Muscle layer of duodenum (tissue), 2 donors: Measurements from ENCODE around the gene LY6G6C.

ENCODE experiments used
- H3K27ac ChIP-seq: one replicate; pipeline ENCODE4 v1.7.0; 2013; ENCODE audit warnings: mild to moderate bottlenecking, low read length
- H3K27me3 ChIP-seq: one replicate; pipeline ENCODE4 v1.7.0; 2013; ENCODE audit warnings: low read depth, mild to moderate bottlenecking, control low read depth, low read length
- H3K36me3 ChIP-seq, 2 donors: one replicate each; pipeline ENCODE4 v1.7.0; 2013; ENCODE audit warnings: low read length in 2 of 2, control low read depth in 1 of 2, mild to moderate bottlenecking in 1 of 2; ENCODE audit not compliant: insufficient read depth in 2 of 2, control insufficient read depth in 1 of 2
- H3K4me1 ChIP-seq, 2 donors: one replicate each; pipeline ENCODE4 v1.7.0; 2013; ENCODE audit warnings: low read length in 2 of 2, mild to moderate bottlenecking in 2 of 2, control low read depth in 1 of 2, moderate library complexity in 1 of 2; ENCODE audit not compliant: insufficient read depth in 2 of 2, control insufficient read depth in 1 of 2
- H3K4me3 ChIP-seq, 2 donors: one replicate each; pipeline ENCODE4 v1.7.0; 2013; ENCODE audit warnings: low read length in 2 of 2, low read depth in 1 of 2, mild to moderate bottlenecking in 1 of 2
- H3K9me3 ChIP-seq, 2 donors: one replicate each; pipeline ENCODE4 v1.7.0; 2013; ENCODE audit warnings: low read length in 2 of 2, control low read depth in 1 of 2, mild to moderate bottlenecking in 1 of 2; ENCODE audit not compliant: control insufficient read depth in 1 of 2
- donor health status: healthy.

Gene LY6G6C

DNA sequence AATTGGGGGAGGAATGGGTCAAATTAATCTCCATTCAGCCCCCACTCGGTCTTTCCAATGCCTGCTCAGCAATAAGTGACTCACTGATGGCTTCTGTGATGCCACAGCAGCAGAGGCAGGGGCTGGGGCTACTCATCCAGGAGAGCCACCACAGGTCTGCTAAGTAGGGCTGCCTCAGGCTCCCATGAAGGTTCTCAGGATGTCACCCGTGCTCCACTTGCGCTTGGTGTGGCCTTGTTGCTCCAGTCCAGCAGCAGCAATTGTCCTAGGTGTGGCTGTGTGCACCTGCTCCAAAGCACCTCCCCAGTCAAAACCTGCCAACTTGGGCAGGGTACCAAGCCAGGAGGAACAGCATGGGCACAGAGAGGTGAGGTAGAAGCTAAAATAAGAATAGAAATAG lies 627 bp upstream of the LY6G6C start:
- H3K27me3 ChIP-seq = no peaks in the 10 kb centered on the region
- no peaks in the 10 kb centered on the region for H3K9me3 ChIP-seq
- H3K4me1 ChIP-seq = no peaks in the 10 kb centered on the region
- peaks cover 0 to 14% of the 10 kb centered on the region in 2 donors for H3K36me3 ChIP-seq
- H3K27ac ChIP-seq = no peak overlapping the region
- H3K4me3 ChIP-seq = no peak overlapping the region

DNA sequence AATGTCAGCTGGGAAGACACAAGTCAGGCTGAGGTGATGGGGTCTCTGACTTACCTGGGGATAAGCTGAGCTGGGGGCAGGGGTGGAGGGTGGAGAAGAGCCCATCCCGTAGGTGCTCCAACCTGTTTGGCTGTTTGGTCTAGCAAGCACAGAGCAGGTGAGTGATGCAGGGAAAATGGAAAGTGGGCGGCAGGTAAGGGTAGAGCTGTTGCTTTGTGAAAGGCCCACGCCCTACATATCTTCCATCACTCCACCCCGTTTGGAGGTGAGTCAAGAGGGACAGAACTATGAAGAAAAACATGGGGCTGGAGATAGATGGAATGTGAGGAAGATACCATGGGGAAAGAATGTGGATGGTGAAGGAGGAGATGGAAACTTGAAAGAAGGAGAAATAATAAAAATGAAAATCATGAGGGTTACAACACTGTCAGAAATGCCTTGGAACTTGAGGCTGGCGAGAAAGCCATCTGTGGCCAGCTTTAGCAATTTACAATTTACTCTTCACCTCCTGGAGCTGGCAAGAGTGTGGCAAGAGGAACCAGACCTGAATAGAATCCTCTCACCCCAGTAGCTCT lies 1.3 kb downstream of the LY6G6C start:
- no peak overlapping the region for H3K4me3 ChIP-seq
- no peaks in the 10 kb centered on the region for H3K36me3 ChIP-seq
- H3K27ac ChIP-seq = no peak overlapping the region
- no peaks in the 10 kb centered on the region for H3K4me1 ChIP-seq
- no peaks in the 10 kb centered on the region for H3K27me3 ChIP-seq
- no peaks in the 10 kb centered on the region for H3K9me3 ChIP-seq

DNA sequence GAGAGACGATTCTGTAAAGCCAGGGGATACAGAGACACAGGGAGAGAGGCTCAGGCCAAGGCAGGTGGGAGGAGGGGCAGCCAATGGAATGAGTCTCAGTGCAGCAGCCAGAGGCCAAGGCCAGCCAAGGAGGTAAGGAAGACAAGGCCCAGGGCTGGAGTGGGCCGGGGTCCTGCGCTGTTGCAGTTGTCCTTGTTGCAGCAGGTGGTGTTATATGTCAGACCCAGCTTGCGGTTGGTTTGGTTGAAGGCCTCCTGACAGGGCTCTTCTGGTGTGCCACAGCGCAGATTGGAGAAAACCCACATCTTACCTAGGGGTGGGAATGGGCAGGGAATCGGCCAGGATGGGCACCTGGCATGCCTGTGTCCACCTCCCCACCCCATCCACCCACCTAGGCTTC lies 2.5 kb downstream of the LY6G6C start:
- Histone ChIP-seq H3K4me1 (no peaks in the 10 kb centered on the region), H3K36me3 (no peaks in the 10 kb centered on the region), H3K27ac (no peak overlapping the region), H3K27me3 (no peaks in the 10 kb centered on the region), H3K4me3 (no peak overlapping the region), H3K9me3 (no peaks in the 10 kb centered on the region)

DNA sequence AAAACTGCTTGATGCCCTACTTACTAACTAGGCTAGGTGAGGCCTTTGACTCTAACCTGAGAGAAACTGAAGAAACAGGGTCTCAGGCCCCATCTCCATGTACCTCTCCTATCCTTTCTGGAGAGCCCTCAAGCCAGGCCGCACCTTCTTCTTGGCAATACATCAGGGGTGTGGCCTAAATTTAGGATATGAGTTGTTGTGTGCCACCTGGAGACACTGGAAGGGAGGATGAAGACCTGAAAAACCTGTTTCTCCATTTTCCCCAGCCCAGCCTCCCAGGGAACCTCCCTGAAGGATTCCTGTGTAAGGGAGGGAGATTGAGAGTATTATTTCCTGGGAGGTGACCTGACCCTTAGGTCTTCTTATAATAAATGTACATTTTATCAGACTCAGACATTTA lies 3.3 kb downstream of the LY6G6C start:
- Histone ChIP-seq H3K27ac (no peak overlapping the region), H3K9me3 (no peaks in the 10 kb centered on the region), H3K27me3 (no peaks in the 10 kb centered on the region), H3K4me1 (no peaks in the 10 kb centered on the region), H3K36me3 (no peaks in the 10 kb centered on the region), H3K4me3 (no peak overlapping the region)

DNA sequence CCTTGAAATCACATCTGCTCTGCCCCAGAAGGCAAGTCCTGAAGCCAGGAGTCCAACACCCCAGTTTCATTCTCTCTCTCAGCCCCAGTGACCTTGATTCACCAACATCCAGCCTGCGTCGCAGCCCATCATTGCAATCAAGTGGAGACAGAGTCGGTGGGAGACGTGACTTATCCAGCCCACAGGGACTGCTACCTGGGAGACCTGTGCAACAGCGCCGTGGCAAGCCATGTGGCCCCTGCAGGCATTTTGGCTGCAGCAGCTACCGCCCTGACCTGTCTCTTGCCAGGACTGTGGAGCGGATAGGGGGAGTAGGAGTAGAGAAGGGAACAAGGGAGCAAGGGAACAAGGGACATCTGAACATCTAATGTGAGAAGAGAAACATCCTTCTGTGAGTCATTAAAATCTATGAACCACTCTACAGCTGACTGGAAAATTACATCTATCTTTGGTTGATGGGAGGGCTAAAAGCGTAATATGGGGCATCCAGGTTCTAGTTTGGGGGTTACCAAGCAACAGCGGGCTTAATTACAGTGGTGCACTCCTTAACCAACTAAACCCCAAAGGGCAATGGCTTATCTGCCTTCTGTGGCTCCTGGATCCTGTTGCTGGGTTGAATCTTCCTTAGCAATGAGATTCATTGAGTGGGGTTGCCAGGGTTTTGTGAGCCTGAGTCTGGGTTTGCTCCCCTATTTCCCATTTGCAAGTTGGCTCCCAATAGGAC lies 3.9 kb downstream of the LY6G6C start:
- H3K9me3 ChIP-seq = no peaks in the 10 kb centered on the region
- H3K36me3 ChIP-seq = no peaks in the 10 kb centered on the region
- no peaks in the 10 kb centered on the region for H3K27me3 ChIP-seq
- H3K27ac ChIP-seq = no peak overlapping the region
- no peaks in the 10 kb centered on the region for H3K4me1 ChIP-seq
- H3K4me3 ChIP-seq = no peak overlapping the region

DNA sequence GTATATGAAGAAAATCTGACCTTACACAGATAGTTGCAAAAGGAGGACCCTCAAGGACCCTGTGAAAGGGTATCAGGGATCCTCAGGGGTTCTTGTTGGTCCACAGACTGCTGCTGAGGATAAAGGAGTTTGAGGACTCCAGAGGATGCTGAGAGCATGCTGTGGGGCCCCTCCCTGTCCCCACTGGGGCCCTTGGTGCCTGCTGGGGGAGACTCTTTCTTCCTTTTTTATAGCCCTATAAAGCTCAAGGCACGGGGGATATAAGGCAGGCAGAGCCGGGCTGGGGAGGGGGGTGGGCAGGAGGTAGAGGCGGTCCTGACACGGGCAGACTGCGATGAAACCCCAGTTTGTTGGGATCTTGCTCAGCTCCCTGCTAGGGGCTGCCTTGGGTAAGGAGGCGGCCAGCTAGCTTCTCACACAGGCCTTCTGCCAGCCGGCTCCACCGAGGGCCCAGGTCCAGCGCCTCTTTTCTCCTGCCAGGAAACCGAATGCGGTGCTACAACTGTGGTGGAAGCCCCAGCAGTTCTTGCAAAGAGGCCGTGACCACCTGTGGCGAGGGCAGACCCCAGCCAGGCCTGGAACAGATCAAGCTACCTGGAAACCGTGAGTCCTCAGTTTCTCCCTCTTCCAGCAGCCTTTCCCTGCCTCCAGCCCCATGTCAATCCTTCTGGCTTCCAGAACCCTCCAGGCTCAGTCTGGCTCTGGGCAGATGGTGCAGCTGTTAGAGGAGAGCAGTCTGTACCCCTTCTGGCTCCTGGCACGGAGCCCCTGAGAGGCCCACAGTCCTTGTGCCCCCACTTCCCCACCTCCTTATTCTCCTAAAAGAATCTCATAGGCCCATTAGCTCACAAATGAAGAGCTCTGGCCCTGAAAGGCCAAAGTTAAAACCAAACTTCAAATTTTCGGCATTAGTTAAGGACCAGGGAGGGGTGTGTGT lies 6.3 kb downstream of the LY6G6C start, which contains the start of gene LY6G6D:
LY6G6D (plus strand) TSS at position 327 of the 937 bp plus-strand sequence; CDS start at position 335, 8 bp downstream.
- Histone ChIP-seq H3K4me1 (no peaks in the 10 kb centered on the region), H3K36me3 (no peaks in the 10 kb centered on the region), H3K27ac (no peak within 1 kb of the TSS), H3K4me3 (no peak within 1 kb of the TSS), H3K27me3 (no peaks in the 10 kb centered on the region), H3K9me3 (no peaks in the 10 kb centered on the region)

DNA sequence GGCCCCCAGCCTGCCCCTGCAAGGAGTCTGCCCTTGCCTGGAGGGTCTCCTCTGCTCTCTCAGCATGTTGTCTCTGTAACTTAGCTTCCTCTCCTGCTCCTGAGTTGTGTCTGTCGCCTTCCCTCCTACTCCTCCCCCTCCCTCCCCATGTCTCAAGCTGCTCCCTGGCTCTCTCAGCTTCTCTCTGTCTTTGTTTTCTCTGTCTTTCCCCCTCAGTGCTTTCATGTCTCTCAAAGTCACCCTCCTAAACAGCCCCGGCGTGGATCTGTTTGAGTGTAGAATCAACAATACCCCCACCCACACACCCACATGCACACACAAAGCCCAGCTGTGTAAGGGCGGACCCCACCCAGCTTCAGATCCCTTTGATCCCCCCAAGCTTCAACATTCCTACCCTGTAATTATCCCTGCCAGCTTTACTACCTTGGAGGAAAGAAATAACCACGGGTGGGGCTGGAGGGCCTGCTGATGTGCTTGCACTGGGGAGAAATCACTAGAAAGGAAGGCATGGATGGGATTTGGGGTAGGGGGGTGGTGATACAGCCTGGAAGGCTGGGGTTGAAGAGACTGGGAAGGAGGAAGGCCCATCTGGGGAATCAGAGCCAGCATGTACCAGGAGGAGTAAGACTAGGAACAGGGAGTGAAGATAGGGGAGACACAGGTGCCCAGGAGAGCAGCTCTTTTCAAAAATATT lies 7.4 kb downstream of the LY6G6C start:
- no peaks in the 10 kb centered on the region for H3K36me3 ChIP-seq
- H3K27me3 ChIP-seq = no peaks in the 10 kb centered on the region
- H3K4me3 ChIP-seq = no peak overlapping the region
- H3K4me1 ChIP-seq = no peaks in the 10 kb centered on the region
- no peak overlapping the region for H3K27ac ChIP-seq
- H3K9me3 ChIP-seq = no peaks in the 10 kb centered on the region

DNA sequence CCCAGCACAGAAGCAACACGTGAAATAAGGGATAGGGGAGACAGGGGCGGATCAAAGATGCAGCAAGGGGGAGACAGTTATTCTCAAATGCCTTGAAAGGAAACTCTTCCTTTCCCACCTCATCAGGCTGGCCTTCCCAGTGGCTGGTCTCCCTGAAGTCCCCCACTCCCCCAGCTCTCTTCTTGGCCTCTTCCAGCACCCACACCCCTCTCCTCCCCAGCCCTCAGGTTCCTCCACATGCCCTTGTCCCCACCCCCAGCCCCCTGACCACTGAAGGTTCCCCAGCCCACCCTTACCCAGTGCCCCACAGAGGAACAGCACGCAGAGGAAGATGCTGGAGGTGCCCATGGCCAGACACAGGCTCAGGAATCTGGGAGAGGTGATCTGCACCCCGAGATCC lies 8.1 kb downstream of the LY6G6C start:
- no peaks in the 10 kb centered on the region for H3K9me3 ChIP-seq
- no peaks in the 10 kb centered on the region for H3K27me3 ChIP-seq
- no peaks in the 10 kb centered on the region for H3K36me3 ChIP-seq
- no peaks in the 10 kb centered on the region for H3K4me1 ChIP-seq
- no peak overlapping the region for H3K4me3 ChIP-seq
- H3K27ac ChIP-seq = no peak overlapping the region

DNA sequence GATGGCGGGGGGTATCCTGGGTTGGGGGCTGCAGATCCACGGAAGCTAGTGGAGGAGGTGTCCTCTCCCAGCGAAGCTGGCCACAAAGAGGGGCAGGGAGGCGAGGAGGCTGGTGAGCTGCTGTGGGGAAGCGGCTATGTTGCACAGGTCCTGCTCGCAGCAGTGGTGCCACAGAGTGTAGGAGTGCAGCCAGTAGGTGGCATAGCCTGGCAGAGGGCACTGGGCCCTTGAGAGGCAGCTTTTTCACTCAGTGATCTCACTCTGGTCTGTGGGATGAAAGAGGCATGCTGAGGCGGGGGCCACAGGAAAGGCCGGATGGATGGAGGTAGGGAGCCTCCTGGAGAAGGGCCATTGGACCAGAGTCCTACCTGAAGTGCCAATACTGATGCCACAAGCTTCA lies 9.2 kb downstream of the LY6G6C start:
- H3K4me3 ChIP-seq = no peak overlapping the region
- no peaks in the 10 kb centered on the region for H3K4me1 ChIP-seq
- H3K27me3 ChIP-seq = no peaks in the 10 kb centered on the region
- no peaks in the 10 kb centered on the region for H3K9me3 ChIP-seq
- no peaks in the 10 kb centered on the region for H3K36me3 ChIP-seq
- no peak overlapping the region for H3K27ac ChIP-seq

DNA sequence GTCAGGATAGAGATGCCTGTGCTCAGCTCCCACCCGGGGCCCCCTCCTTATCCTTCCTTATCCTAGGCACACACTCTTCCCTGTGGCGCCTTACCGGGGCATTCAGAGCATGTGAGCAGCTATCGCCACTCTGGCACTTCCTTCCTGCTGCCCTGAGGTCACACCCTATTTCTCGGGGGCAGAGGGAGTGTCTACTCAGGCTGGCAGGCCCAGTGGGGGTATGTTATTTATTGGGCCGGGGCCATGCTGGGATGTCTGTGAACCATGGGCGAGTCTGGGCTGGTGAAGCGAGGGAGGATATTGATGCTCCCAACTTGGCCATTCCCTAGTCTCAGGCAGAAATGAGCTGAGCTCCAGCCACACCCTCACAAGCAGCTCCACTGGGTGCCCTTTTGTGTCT lies 10.3 kb downstream of the LY6G6C start:
- Histone ChIP-seq H3K4me3 (no peak overlapping the region), H3K4me1 (no peaks in the 10 kb centered on the region), H3K36me3 (no peaks in the 10 kb centered on the region), H3K27ac (no peak overlapping the region), H3K9me3 (no peaks in the 10 kb centered on the region), H3K27me3 (no peaks in the 10 kb centered on the region)
